ENCODE measurements around the gene LMCD1.

The LMCD1 gene

DNA sequence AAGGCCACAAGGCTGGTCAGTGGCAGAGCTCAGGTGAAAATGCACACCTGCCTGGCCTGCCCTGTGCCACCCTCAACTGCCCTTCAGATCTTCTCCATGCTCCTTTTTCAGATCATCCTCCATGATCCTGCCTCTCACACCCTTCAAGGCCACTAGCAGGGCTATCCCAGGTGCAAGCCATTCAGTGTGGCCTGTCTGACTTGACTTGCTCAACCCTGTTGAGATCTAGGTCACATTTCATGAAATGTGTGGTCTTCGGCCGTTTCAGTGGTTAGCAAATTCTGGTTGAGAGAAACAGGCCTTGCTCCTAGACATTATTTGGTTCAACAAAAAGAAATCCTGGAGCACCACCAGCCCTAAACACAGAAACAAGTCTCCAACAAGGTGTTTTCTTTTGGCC lies 26.6 kb upstream of the LMCD1 start:
- no peaks in the 10 kb centered on the region for H3K9me3 ChIP-seq (ENCODE audit: insufficient read depth, low read length, severe bottlenecking)
- no peak overlapping the region for H3K4me2 ChIP-seq (ENCODE audit: insufficient read depth, low read length)
- DNase-seq (no peak), ATAC-seq (ENCODE audit: insufficient read depth, low read depth) (no peak)
- no peak overlapping the region for H2AFZ ChIP-seq (ENCODE audit: low read depth, low read length)
- TF ChIP-seq EZH2 (IDR thresholded peaks at IDR 0.05; ENCODE audit: borderline replicate concordance, low read depth, low read length, severe bottlenecking) (no peak), CTCF (IDR thresholded peaks at IDR 0.05; ENCODE audit: borderline replicate concordance, extremely low read depth, low read length, poor library complexity, severe bottlenecking) (no peak)
- no peaks in the 10 kb centered on the region for H3K27me3 ChIP-seq (ENCODE audit: insufficient read depth, low read length, poor library complexity)
- no peaks in the 10 kb centered on the region for H3K79me2 ChIP-seq (ENCODE audit: insufficient read depth, low read length)
- H3K27ac ChIP-seq (ENCODE audit: low read length), result no peak overlapping the region
- no peak overlapping the region for H3K4me3 ChIP-seq (ENCODE audit: low read depth in 1 of 2, low read length in 2 of 2)
- no peak overlapping the region for H3K9ac ChIP-seq (ENCODE audit: low read depth, low read length)
- H4K20me1 ChIP-seq (ENCODE audit: insufficient read depth, low read length), result no peaks in the 10 kb centered on the region
- no peaks in the 10 kb centered on the region for H3K4me1 ChIP-seq (ENCODE audit: insufficient read depth, low read length)
- H3K36me3 ChIP-seq (ENCODE audit: insufficient read depth, low read length), result no peaks in the 10 kb centered on the region

- no peaks in the 10 kb centered on the region for H3K9me3 ChIP-seq (ENCODE audit: insufficient read depth, low read length, severe bottlenecking)
- H3K27me3 ChIP-seq (ENCODE audit: insufficient read depth, low read length, poor library complexity), result no peaks in the 10 kb centered on the region
- no peaks in the 10 kb centered on the region for H4K20me1 ChIP-seq (ENCODE audit: insufficient read depth, low read length)
- no peak overlapping the region for H3K9ac ChIP-seq (ENCODE audit: low read depth, low read length)
- no peaks in the 10 kb centered on the region for H3K36me3 ChIP-seq (ENCODE audit: insufficient read depth, low read length)
- H3K4me3 ChIP-seq (ENCODE audit: low read depth in 1 of 2, low read length in 2 of 2), result no peak overlapping the region
- DNase-seq (no peak), ATAC-seq (ENCODE audit: insufficient read depth, low read depth) (no peak)
- no peaks in the 10 kb centered on the region for H3K4me1 ChIP-seq (ENCODE audit: insufficient read depth, low read length)
- H3K27ac ChIP-seq (ENCODE audit: low read length), result no peak overlapping the region
- H3K79me2 ChIP-seq (ENCODE audit: insufficient read depth, low read length), result no peaks in the 10 kb centered on the region
- H3K4me2 ChIP-seq (ENCODE audit: insufficient read depth, low read length), result no peak overlapping the region
- no peak overlapping the region for H2AFZ ChIP-seq (ENCODE audit: low read depth, low read length)
- TF ChIP-seq EZH2 (IDR thresholded peaks at IDR 0.05; ENCODE audit: borderline replicate concordance, low read depth, low read length, severe bottlenecking), result no peak
- no peak for TF ChIP-seq CTCF (IDR thresholded peaks at IDR 0.05; ENCODE audit: borderline replicate concordance, extremely low read depth, low read length, poor library complexity, severe bottlenecking)
Measured at GRCh38 chr3:8480699-8481098, 20.9 kb upstream of the LMCD1 start.

- no peak overlapping the region for H3K4me3 ChIP-seq (ENCODE audit: low read depth in 1 of 2, low read length in 2 of 2)
Measured at GRCh38 chr3:8481380-8481779, 20.2 kb upstream of the LMCD1 start.

More at GRCh38 chr3:8481380-8481779, 20.2 kb upstream of the LMCD1 start:
- no peaks in the 10 kb centered on the region for H4K20me1 ChIP-seq (ENCODE audit: insufficient read depth, low read length)
- no peak for TF ChIP-seq EZH2 (IDR thresholded peaks at IDR 0.05; ENCODE audit: borderline replicate concordance, low read depth, low read length, severe bottlenecking)
- no peak for TF ChIP-seq CTCF (IDR thresholded peaks at IDR 0.05; ENCODE audit: borderline replicate concordance, extremely low read depth, low read length, poor library complexity, severe bottlenecking)
- H3K36me3 ChIP-seq (ENCODE audit: insufficient read depth, low read length), result no peaks in the 10 kb centered on the region
- no peaks in the 10 kb centered on the region for H3K9me3 ChIP-seq (ENCODE audit: insufficient read depth, low read length, severe bottlenecking)
- ATAC-seq (ENCODE audit: insufficient read depth, low read depth) (no peak), DNase-seq (no peak)
- no peaks in the 10 kb centered on the region for H3K4me1 ChIP-seq (ENCODE audit: insufficient read depth, low read length)
- H3K79me2 ChIP-seq (ENCODE audit: insufficient read depth, low read length), result no peaks in the 10 kb centered on the region
- H3K4me2 ChIP-seq (ENCODE audit: insufficient read depth, low read length), result no peak overlapping the region
- H3K9ac ChIP-seq (ENCODE audit: low read depth, low read length), result no peak overlapping the region
- no peak overlapping the region for H3K27ac ChIP-seq (ENCODE audit: low read length)
- H3K27me3 ChIP-seq (ENCODE audit: insufficient read depth, low read length, poor library complexity), result no peaks in the 10 kb centered on the region
- H2AFZ ChIP-seq (ENCODE audit: low read depth, low read length), result no peak overlapping the region
